Smooth muscle cell (in vitro differentiated cells): Measurements from ENCODE around the gene SH3PXD2B. TPM values are rescaled to one million over a fixed set of nuclear protein-coding genes. Genes with fewer than 3 reads are reported as not detected.

Source experiments
- DNase-seq: peaks from one replicate; lab custom pipeline; 2025; ENCODE audit not compliant: unreplicated experiment; lab: John Stamatoyannopoulos, UW
- H2AFZ ChIP-seq: fragments of 200-600 bp; sonication (generic); 2 replicates; pipeline ENCODE4 v1.6.0; 2016; ENCODE audit warnings: antibody characterized with exemption, low read depth, mild to moderate bottlenecking
- H3F3A ChIP-seq: fragments of 200-600 bp; sonication (generic); 2 replicates; pipeline ENCODE4 v1.6.0; 2017; ENCODE audit warnings: antibody characterized with exemption, low read depth
- H3K27ac ChIP-seq: fragments of 200-600 bp; sonication (generic); 2 replicates; pipeline ENCODE4 v1.5.1; 2016; ENCODE audit warnings: low read depth, mild to moderate bottlenecking
- H3K27me3 ChIP-seq: fragments of 200-600 bp; sonication (generic); 2 replicates; pipeline ENCODE4 v1.6.1; 2016; ENCODE audit warnings: low read depth, mild to moderate bottlenecking
- H3K36me3 ChIP-seq: fragments of 200-600 bp; sonication (generic); 2 replicates; pipeline ENCODE4 v1.5.1; 2016; ENCODE audit warnings: low read depth
- H3K4me1 ChIP-seq: fragments of 200-600 bp; sonication (generic); 2 replicates; pipeline ENCODE4 v1.5.1; 2016; ENCODE audit warnings: low read depth
- H3K4me2 ChIP-seq: fragments of 200-600 bp; sonication (generic); 2 replicates; pipeline ENCODE4 v1.6.0; 2016; ENCODE audit warnings: mild to moderate bottlenecking
- H3K4me3 ChIP-seq: fragments of 200-600 bp; sonication (generic); 2 replicates; pipeline ENCODE4 v1.5.1; 2016; ENCODE audit warnings: mild to moderate bottlenecking
- H3K79me2 ChIP-seq: fragments of 200-600 bp; sonication (generic); 2 replicates; pipeline ENCODE4 v1.6.0; 2016; ENCODE audit warnings: low read depth, mild to moderate bottlenecking
- H3K9ac ChIP-seq: fragments of 200-600 bp; sonication (generic); 2 replicates; pipeline ENCODE4 v1.6.0; 2016; ENCODE audit warnings: low read depth
- H3K9me3 ChIP-seq: fragments of 200-600 bp; sonication (generic); replicated peaks from 2 replicates; pipeline ENCODE4 v1.5.1; 2016; ENCODE audit warnings: low read depth
- H4K20me1 ChIP-seq: fragments of 200-600 bp; sonication (generic); 2 replicates; pipeline ENCODE4 v1.6.0; 2016; ENCODE audit warnings: low read depth
- CTCF ChIP-seq: fragments of 200-600 bp; sonication (generic); IDR thresholded peaks from 2 replicates; pipeline ENCODE4 v1.5.1; 2017; ENCODE audit warnings: borderline replicate concordance, mild to moderate bottlenecking, antibody characterized with exemption; ENCODE audit not compliant: insufficient read depth, poor library complexity, severe bottlenecking
- WGBS: methylation state at CpG from one replicate; pipeline ENCODE4 v1.1.7; 2016; ENCODE audit warnings: low lambda C conversion rate; 5-methylcytosine and 5-hydroxymethylcytosine counted together
- polyA plus RNA-seq: library from polyadenylated mRNA; unstranded; fragments of >200 nt; fragmentation: Nextera tagmentation; extraction: Ambion mirVana; gene quantifications from 2 replicates; pipeline ENCODE4 v1.2.1, GENCODE V29; 2016
- total RNA-seq: library from RNA; depleted of rRNA; stranded (reverse); fragments of >200 nt; gene quantifications from 2 replicates; pipeline ENCODE4 v1.2.3, GENCODE V29; 2014

SH3PXD2B gene
- total and polyA plus RNA-seq, 2 experiments from 2014 or later: 36.5 to 39.4 TPM

GRCh38 chr5:172342918-172343317 lies 111.4 kb downstream of the SH3PXD2B start:
- no peak overlapping the region for H3K27ac ChIP-seq
- no peak for TF ChIP-seq CTCF
- H3F3A ChIP-seq: no peaks in the 10 kb centered on the region
- no peaks in the 10 kb centered on the region for H3K9me3 ChIP-seq
- no peaks in the 10 kb centered on the region for H3K4me1 ChIP-seq
- DNase-seq: no peak
- H3K36me3 ChIP-seq: no peaks in the 10 kb centered on the region
- 45% methylated on average over 7 of the region's 7 CpGs for WGBS
- H3K9ac ChIP-seq: no peak overlapping the region
- no peak overlapping the region for H3K4me2 ChIP-seq
- H3K27me3 ChIP-seq: no peaks in the 10 kb centered on the region
- no peak overlapping the region for H2AFZ ChIP-seq
- no peaks in the 10 kb centered on the region for H3K79me2 ChIP-seq
- no peaks in the 10 kb centered on the region for H4K20me1 ChIP-seq
- H3K4me3 ChIP-seq: no peak overlapping the region

- no peak overlapping the region for H3K27ac ChIP-seq
- no peaks in the 10 kb centered on the region for H3K27me3 ChIP-seq
- no peaks in the 10 kb centered on the region for H3K36me3 ChIP-seq
- H3K9ac ChIP-seq: no peak overlapping the region
- no peaks in the 10 kb centered on the region for H3F3A ChIP-seq
- no peaks in the 10 kb centered on the region for H3K9me3 ChIP-seq
- H3K79me2 ChIP-seq: no peaks in the 10 kb centered on the region
- no peak overlapping the region for H3K4me2 ChIP-seq
- no peak overlapping the region for H2AFZ ChIP-seq
- no peaks in the 10 kb centered on the region for H3K4me1 ChIP-seq
- 98% methylated on average over 35 of the region's 35 CpGs for WGBS
- TF ChIP-seq CTCF: no peak
- no peak overlapping the region for H3K4me3 ChIP-seq
- H4K20me1 ChIP-seq: peaks cover 4% of the 10 kb centered on the region
- no peak for DNase-seq
Observed at GRCh38 chr5:172339264-172340180, 114.8 kb downstream of the SH3PXD2B start.

GRCh38 chr5:172336676-172337285 lies 117.5 kb downstream of the SH3PXD2B start:
- Histone ChIP-seq H4K20me1 (peaks cover 4% of the 10 kb centered on the region), H3K79me2 (no peaks in the 10 kb centered on the region), H3K36me3 (no peaks in the 10 kb centered on the region), H3K9ac (no peak overlapping the region), H3K4me1 (no peaks in the 10 kb centered on the region), H3K27me3 (no peaks in the 10 kb centered on the region), H3K9me3 (no peaks in the 10 kb centered on the region), H3K4me3 (no peak overlapping the region), H2AFZ (no peak overlapping the region), H3F3A (no peaks in the 10 kb centered on the region), H3K4me2 (no peak overlapping the region), H3K27ac (no peak overlapping the region)
- WGBS: 95% methylated on average over 8 of the region's 9 CpGs
- DNase-seq: no peak
- TF ChIP-seq CTCF: no peak

GRCh38 chr5:172336264-172336663 lies 118.1 kb downstream of the SH3PXD2B start:
- H4K20me1 ChIP-seq: peaks cover 4% of the 10 kb centered on the region
- no peak for TF ChIP-seq CTCF
- WGBS: 91% methylated on average over 9 of the region's 10 CpGs

More at GRCh38 chr5:172336264-172336663, 118.1 kb downstream of the SH3PXD2B start:
- Histone ChIP-seq H3K79me2 (no peaks in the 10 kb centered on the region), H3F3A (no peaks in the 10 kb centered on the region), H3K4me2 (no peak overlapping the region), H3K4me1 (no peaks in the 10 kb centered on the region), H3K27me3 (no peaks in the 10 kb centered on the region), H3K9me3 (no peaks in the 10 kb centered on the region), H3K27ac (no peak overlapping the region), H2AFZ (no peak overlapping the region), H3K9ac (no peak overlapping the region), H3K36me3 (no peaks in the 10 kb centered on the region), H3K4me3 (no peak overlapping the region)
- DNase-seq: no peak
